Measurements from ENCODE around the gene DSCAML1. TPM values are rescaled to one million over a fixed set of nuclear protein-coding genes. Genes with fewer than 3 reads are reported as not detected.

DSCAML1 gene
- total RNA-seq, 2 donors from 2014 or later, result 0.33 to 1.6 TPM

DNA sequence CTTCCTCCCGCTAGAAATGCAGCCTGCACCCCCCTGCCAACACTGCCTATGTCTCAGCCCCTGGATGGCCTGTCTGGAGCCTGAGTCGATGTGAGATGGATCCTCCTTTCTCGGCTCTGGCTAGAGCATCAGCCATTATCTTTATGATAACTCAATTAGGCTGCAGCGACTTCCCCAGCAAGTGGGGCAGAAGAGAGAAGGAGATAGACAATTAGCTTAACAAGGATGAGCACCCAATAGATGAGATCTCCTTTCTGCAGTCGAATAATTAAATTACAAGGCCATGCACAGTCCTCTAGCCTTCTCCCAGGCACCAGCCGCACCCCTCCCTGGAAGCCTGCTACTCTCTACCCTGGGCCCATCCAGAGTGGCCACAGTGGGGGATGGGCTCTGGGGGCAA lies 290.0 kb downstream of the DSCAML1 start:
- ATAC-seq, result no peak
- no peak for DNase-seq
- intact Hi-C loops (cut with DNase I), result no loop called here
- H3K27ac ChIP-seq, result no peak overlapping the region
- H3K36me3 ChIP-seq (replicated peaks in 1 of 2; ENCODE audit: insufficient read depth in 1 of 2, low read depth in 2 of 2), result no peaks in the 10 kb centered on the region
- WGBS, 2 donors, result 54 to 84% methylated on average over 4 to 6 of the region's 6 CpGs
- no peaks in the 10 kb centered on the region for H3K27me3 ChIP-seq
- H3K4me3 ChIP-seq, result no peak overlapping the region
- H3K9me3 ChIP-seq, result no peaks in the 10 kb centered on the region
- no peaks in the 10 kb centered on the region for H3K4me1 ChIP-seq
- no peak for TF ChIP-seq POLR2A (IDR thresholded peaks at IDR 0.05)
- TF ChIP-seq, protein P1, sequence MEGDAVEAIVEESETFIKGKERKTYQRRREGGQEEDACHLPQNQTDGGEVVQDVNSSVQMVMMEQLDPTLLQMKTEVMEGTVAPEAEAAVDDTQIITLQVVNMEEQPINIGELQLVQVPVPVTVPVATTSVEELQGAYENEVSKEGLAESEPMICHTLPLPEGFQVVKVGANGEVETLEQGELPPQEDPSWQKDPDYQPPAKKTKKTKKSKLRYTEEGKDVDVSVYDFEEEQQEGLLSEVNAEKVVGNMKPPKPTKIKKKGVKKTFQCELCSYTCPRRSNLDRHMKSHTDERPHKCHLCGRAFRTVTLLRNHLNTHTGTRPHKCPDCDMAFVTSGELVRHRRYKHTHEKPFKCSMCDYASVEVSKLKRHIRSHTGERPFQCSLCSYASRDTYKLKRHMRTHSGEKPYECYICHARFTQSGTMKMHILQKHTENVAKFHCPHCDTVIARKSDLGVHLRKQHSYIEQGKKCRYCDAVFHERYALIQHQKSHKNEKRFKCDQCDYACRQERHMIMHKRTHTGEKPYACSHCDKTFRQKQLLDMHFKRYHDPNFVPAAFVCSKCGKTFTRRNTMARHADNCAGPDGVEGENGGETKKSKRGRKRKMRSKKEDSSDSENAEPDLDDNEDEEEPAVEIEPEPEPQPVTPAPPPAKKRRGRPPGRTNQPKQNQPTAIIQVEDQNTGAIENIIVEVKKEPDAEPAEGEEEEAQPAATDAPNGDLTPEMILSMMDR (IDR thresholded peaks at IDR 0.05), result no peak

DNA sequence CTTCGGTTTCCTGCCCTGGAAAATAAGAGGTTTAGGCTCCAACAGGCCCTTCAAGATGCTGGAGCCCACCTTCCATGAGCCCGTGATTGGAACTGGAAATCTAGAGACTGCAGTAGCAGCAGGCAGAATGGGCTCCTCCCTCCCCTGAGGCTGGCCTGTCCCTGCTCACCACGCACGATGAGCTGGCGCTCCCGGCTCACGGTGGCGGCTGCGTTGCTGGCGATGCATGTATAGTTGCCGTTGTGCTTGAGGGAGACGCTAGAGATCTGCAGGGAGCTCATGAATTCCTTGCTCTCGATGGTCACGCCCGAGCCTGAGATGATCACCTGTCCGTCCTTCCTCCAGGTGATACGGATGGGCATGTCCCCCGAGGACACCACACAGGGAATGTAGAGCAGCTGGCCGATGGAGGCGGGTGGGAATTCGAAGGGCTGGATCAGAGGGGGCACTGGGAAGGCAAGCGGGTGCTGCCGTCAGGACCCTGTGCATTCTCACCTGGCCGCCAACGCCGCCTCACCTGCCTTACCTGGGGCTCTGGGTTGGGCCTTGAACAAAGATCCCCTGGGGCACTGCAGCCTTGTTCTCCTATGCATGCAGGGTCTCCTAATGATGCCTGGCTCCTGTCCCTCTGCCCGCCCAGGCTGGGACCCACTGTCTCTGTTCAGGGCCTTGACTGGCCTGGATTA lies 291.6 kb downstream of the DSCAML1 start:
- Histone ChIP-seq H3K9me3 (no peaks in the 10 kb centered on the region), H3K36me3 (replicated peaks in 1 of 2; ENCODE audit: insufficient read depth in 1 of 2, low read depth in 2 of 2) (no peaks in the 10 kb centered on the region), H3K4me1 (no peaks in the 10 kb centered on the region), H3K27ac (no peak overlapping the region), H3K27me3 (no peaks in the 10 kb centered on the region), H3K4me3 (no peak overlapping the region)
- DNase-seq, result no peak
- TF ChIP-seq, protein P1 (IDR thresholded peaks at IDR 0.05), result no peak
- TF ChIP-seq POLR2A (IDR thresholded peaks at IDR 0.05), result no peak
- 79 to 83% methylated on average over 26 to 27 of the region's 27 CpGs for WGBS, 2 donors
- intact Hi-C loops (cut with DNase I), result no loop called here
- ATAC-seq, result no peak

DNA sequence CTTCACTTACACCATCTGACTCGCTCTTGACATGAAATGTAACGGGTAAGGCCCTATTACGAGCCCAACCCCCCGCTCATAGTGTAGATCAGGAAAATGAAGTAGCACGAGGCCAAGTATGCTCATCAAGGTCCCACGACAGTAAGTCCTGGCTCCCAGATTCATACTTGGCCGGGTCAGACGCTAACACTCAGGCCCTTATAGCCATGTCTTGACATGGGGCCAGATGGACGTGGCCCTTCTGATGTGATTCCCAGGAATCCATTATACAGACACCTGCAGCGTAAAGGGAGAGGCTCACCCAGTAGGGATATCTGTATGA lies 294.3 kb downstream of the DSCAML1 start:
- intact Hi-C loops (cut with DNase I), result no loop called here
- no peak for ATAC-seq
- Histone ChIP-seq H3K27me3 (no peaks in the 10 kb centered on the region), H3K4me1 (no peaks in the 10 kb centered on the region), H3K9me3 (no peaks in the 10 kb centered on the region), H3K36me3 (replicated peaks in 1 of 2; ENCODE audit: insufficient read depth in 1 of 2, low read depth in 2 of 2) (no peaks in the 10 kb centered on the region), H3K4me3 (no peak overlapping the region), H3K27ac (no peak overlapping the region)
- TF ChIP-seq, protein P1 (IDR thresholded peaks at IDR 0.05), result no peak
- DNase-seq, result no peak
- WGBS, 2 donors, result 62 to 66% methylated on average over 10 of the region's 10 CpGs

DNA sequence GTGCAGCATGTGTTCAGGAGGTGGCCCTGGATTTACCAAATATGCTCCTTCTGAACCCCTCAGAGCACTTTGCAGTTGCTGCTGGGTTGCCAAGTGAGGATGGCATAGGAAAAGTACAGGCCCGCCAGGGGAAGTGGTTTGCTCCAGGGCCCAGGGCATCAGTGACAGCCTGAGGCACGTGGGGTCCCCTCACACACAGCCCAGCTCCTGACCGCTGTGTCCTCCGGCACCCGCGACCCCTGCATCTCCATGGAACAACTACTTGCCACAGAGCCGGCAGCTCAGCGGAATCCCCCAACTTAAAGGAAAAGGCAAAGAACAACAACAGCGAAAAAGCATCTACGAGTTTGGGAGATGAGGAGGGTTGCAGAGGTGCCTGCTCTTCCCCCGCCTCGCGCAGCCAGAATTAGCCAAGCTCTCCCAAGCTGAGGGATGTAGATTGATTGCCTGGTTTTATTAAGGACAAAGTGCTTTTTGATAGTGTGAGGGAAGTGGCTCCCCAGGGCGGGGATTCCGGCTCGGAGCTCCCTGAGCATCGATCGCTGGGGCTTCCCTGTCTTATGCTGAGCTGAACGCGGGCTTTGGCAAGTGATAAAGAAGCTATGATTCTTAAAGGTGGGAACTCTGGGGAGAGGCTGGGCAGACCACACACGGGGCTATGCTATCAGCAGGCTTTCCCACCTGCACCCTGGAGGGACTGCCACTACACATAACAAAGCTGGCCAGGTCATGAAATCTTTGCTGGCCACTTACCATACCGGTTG lies 294.8 kb downstream of the DSCAML1 start:
- no peaks in the 10 kb centered on the region for H3K4me1 ChIP-seq
- no peaks in the 10 kb centered on the region for H3K27me3 ChIP-seq
- no peaks in the 10 kb centered on the region for H3K9me3 ChIP-seq
- DNase-seq (no peak), ATAC-seq (no peak)
- no peak for TF ChIP-seq POLR2A (IDR thresholded peaks at IDR 0.05)
- TF ChIP-seq, protein P1 (IDR thresholded peaks at IDR 0.05), result no peak
- H3K4me3 ChIP-seq, result no peak overlapping the region
- H3K27ac ChIP-seq, result no peak overlapping the region
- H3K36me3 ChIP-seq (replicated peaks in 1 of 2; ENCODE audit: insufficient read depth in 1 of 2, low read depth in 2 of 2), result no peaks in the 10 kb centered on the region
- intact Hi-C loops (cut with DNase I), result no loop called here
- 45 to 53% methylated on average over 21 to 22 of the region's 22 CpGs for WGBS, 2 donors
